Stimulated activated CD4-positive, alpha-beta T cell treated with anti-CD3 and anti-CD28 coated beads, Interleukin-15, amount 100 ng/mL, for 48 hours (primary cell): ENCODE results near the gene BRINP2.

ENCODE experiments used
- DNase-seq, 2 donors: peaks; one replicate each; pipeline ENCODE4 v3.0.0-alpha.2; 2020; ENCODE audit warnings: low read depth in 2 of 2

Gene BRINP2

DNA sequence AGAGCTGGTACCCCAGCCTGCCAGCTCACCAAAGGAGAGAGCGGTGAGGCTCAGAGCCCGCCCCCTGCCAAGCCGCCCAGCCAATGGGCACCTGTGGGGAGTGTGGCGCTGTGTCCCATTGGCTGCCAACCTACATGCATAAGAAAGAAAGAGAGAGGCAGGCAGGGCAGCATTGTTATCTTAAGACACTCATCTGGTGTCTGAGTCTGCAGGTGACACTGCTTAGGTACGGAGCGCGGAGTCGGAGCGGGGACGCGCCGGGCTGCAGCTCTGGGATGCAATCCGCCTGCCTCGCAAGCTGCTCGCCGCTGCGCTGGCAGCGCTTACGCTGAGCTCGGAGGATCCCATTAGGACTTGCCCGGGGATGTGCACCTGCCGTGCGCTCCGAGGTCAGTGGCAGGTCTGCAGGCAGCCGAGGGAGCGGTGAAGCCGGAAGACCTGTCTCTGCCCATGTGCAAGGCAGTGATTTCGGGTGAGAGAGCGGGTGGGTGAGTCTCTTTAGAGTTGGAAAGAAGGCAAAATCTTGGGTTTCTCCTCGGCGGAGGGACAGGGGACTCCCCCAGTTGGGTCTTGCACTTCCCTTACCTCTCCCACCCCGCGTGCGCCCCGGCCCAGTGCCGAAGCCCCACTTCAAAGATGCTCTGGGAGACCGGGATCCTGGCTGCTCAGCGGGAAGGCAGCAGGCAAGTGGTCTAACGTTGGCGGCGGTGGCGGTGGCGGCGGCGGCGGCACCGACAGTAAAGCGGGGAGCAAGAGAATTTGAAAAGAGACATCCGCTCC lies at the start of gene BRINP2:
Gene BRINP2 (plus strand): TSS at position 203 of the 780 bp plus-strand sequence. CDS start 58,919 bp downstream, outside the sequence.
- no peak for DNase-seq

GRCh38 chr1:177122461-177123251 lies 48.1 kb upstream of the BRINP2 start:
- no peak for DNase-seq

- no peak for DNase-seq
Measured at GRCh38 chr1:177124577-177125278, 46.0 kb upstream of the BRINP2 start.

GRCh38 chr1:177126267-177126666 lies 44.5 kb upstream of the BRINP2 start:
- DNase-seq, result no peak

- DNase-seq, result no peak
Measured at GRCh38 chr1:177128665-177129281, 42.0 kb upstream of the BRINP2 start.

- no peak for DNase-seq
Measured at GRCh38 chr1:177130451-177130945, 40.3 kb upstream of the BRINP2 start.

DNA sequence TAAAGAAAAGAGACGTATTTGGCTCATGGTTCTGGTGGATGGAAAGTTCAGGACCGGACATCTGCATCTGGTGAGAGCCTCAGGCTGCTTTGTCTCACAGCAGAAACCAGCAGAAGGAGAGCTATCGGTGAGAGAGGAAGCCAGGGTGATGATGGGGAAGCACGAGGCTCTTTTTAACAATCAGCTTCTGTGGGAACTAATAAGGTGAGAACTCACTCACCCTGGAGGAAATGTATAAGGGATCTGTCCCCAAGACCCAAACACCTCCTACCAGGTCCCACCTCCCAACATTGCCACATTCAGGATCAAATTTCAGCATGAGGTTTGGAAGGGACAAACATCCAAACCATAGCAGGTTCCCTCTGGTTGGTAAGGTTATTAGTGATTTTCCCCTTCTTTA lies 39.0 kb upstream of the BRINP2 start:
- no peak for DNase-seq

DNA sequence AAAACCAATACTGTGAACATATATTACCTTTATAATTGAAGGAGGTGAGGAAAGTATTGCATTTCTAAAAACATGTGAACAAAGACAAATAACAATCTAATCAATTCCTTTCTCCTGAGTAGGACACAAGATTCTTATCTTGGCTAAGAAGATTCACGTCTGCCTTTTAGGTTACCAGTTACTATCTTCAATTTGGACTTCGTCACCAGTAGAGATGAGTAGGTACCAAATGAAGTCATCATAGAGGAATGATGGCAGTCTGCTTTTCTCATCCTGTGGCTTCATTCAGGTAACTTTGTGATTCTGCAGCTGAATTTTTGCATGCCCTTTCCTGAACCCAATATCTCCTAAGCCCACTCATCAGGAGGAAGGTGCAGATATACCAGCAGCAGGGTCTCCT lies 38.6 kb upstream of the BRINP2 start:
- DNase-seq, result no peak

DNA sequence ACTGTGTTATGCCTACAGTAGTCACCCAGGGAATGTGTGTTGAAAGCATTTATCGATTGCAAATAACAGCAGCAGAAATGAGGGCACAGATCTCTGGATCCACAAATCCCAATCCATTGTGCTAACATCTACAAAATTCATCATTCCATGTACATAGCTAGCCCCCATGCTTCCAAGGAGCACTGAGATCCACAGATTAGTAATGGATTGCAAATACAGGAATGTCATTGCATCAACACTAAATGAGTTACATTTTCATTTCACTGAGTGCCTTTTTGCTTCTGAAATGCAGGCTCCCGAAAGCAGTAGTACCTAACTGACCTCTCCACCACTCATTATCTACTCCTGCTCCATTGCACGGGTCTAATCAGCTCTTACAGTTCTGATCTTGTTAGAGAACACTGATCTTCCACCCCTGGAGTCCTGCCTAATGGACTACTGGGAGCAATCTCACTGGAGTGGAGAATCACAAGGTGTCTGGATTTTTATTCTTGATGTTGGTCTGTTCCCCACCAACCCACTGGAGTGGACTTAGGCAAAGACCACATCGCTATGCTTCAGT lies 36.7 kb upstream of the BRINP2 start:
- DNase-seq, result no peak

- DNase-seq, result no peak
Measured at GRCh38 chr1:177135250-177135649, 35.5 kb upstream of the BRINP2 start.

- no peak for DNase-seq
Measured at GRCh38 chr1:177137814-177138213, 32.9 kb upstream of the BRINP2 start.

DNA sequence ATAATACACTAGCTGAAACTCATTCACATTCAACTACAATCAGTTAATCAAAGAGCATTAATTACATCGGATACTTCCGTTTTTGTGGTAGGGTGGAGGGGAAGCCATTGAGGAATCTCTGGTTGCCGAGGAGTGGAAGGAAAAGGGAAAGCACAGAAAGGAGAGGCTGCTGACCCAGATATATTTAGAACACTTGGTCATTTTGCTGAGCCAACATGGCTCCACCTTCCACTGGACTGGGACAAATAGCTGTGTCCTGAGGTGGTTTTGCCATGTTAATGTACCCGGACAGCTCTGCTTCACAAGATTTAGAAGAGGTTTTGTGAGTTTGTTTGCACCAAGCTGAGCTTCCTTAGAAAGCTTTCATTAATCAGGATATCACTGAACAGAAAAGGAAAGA lies 32.4 kb upstream of the BRINP2 start:
- no peak for DNase-seq

GRCh38 chr1:177142010-177142409 lies 28.7 kb upstream of the BRINP2 start:
- DNase-seq, result no peak

DNA sequence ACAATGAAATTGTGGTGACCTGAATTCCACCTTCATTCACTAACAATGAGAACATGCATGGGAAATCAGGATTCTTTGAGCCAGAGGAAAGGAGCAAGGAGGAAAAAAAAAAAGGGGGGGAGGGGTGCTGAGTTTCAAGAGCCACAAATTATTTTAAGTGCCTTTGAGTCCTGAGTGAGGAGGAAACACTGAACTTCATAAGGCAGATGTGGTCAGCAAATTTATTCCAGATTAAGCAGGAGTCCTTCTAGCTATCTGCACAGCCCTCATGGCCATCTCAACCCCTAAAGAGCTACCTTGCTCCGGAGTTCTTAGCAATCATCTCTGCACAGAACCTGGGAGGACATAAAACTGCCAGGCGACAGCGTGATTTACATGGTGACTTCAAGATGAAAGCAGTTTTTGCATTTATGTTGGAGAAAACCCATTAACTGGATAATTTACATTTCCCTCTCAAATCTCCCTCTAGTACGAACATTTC lies 27.9 kb upstream of the BRINP2 start:
- DNase-seq, result no peak

GRCh38 chr1:177145106-177146070 lies 25.4 kb upstream of the BRINP2 start:
- no peak for DNase-seq

GRCh38 chr1:177146499-177146898 lies 24.3 kb upstream of the BRINP2 start:
- DNase-seq, result no peak

- DNase-seq, result no peak
Measured at GRCh38 chr1:177162243-177162642, 8.5 kb upstream of the BRINP2 start.

DNA sequence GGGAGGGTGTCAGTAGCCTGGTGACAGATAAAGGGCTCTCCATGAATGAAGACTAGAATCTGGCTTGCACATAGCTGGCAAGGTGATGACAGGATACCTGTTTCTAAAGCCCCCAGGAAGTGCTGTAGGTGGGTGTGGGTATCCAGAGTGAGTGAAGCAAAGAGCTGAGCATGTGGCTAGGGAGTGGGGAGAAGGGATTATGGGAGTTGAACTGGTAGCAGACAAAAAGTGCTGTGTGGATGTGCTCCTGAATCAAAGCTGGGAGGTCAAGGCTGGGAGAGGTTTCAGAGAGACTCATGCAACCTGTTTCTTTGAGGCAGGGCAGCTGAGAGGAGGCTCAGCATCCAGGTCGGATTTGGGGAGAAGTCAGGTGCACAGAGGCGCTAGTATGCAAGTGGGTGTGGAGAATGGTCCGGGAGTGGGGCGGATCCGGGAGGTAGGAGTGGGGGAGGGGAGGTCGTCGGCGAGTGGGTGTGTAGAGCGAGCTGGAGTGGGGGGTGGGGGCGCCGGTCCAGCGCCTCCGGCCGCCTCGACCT lies 6.8 kb upstream of the BRINP2 start:
- no peak for DNase-seq

- no peak for DNase-seq
Measured at GRCh38 chr1:177164380-177165068, 6.2 kb upstream of the BRINP2 start, which contains the start of gene ASTN1. Gene ASTN1 (minus strand): TSS chr1:177164712. CDS start chr1:177164676, 36 bp downstream.
